Gastrocnemius medialis (tissue), 4 donors: ENCODE data around the gene CNTN4. TPM values are rescaled to one million over a fixed set of nuclear protein-coding genes. Genes with fewer than 3 reads are reported as not detected.

Experiments used
- ATAC-seq, 2 donors: fragments of 150-250 bp; one replicate each; pipeline ENCODE4 v1.9.1; 2016
- DNase-seq, 2 donors: peaks; one replicate each; pipeline ENCODE4 v3.0.0-alpha.2; 2019
- H3K27ac ChIP-seq, 4 donors: fragments of 200-600 bp; sonication (generic); 1 replicate in 1 of 4; 2 replicates in 3 of 4; pipeline ENCODE4 v1.5.1; 2016 to 2018; ENCODE audit warnings: mild to moderate bottlenecking in 2 of 4, moderate library complexity in 1 of 4
- H3K27me3 ChIP-seq, 3 donors: fragments of 200-600 bp; sonication (generic) in 2 of 3; 1 replicate in 1 of 3; 2 replicates in 2 of 3; pipeline versions ENCODE4 v1.5.1 to v1.6.0; 2016 to 2019; ENCODE audit warnings: mild to moderate bottlenecking in 1 of 3, moderate library complexity in 1 of 3
- H3K36me3 ChIP-seq, 2 donors: fragments of 200-600 bp; sonication (generic) in 1 of 2; one replicate each; pipeline ENCODE4 v1.5.1; 2017 to 2018
- H3K4me1 ChIP-seq, 2 donors: fragments of 200-600 bp; sonication (generic) in 1 of 2; one replicate each; pipeline ENCODE4 v1.5.1; 2016 to 2017; ENCODE audit warnings: mild to moderate bottlenecking in 2 of 2
- H3K4me3 ChIP-seq, 4 donors: fragments of 200-600 bp; sonication (generic) in 3 of 4; 1 replicate in 1 of 4; 2 replicates in 3 of 4; pipeline ENCODE4 v1.5.1; 2016 to 2019; ENCODE audit warnings: mild to moderate bottlenecking in 2 of 4
- H3K9me3 ChIP-seq, 3 donors: fragments of 200-600 bp; sonication (generic) in 2 of 3; 1 replicate in 1 of 3; 2 replicates in 2 of 3; pipeline ENCODE4 v1.5.1; 2016 to 2019
- CTCF ChIP-seq, 5 experiments: fragments of 450-650 bp in 3 of 5; fragments of 200-600 bp in 2 of 5; sonication (generic) in 2 of 5; IDR thresholded peaks in 4 of 5; conservative IDR thresholded peaks in 1 of 5; 1 replicate in 4 of 5; 2 replicates in 1 of 5; pipeline ENCODE4 v1.5.1; 2016 to 2019; ENCODE audit warnings: antibody characterized with exemption in 5 of 5, mild to moderate bottlenecking in 3 of 5, moderate library complexity in 3 of 5
- POLR2A ChIP-seq, 2 donors: fragments of 450-650 bp; IDR thresholded peaks; one replicate each; pipeline ENCODE4 v1.6.1; 2017; ENCODE audit warnings: antibody characterized with exemption in 2 of 2, mild to moderate bottlenecking in 2 of 2, moderate library complexity in 2 of 2
- in situ Hi-C, 4 donors: fragments of 200-750 bp; cut with MboI; loops; one replicate each; pipeline versions ENCODE4 v1.15.0 to v1.8.0; 2017; ENCODE audit warnings: low sequenced_read_pairs in 4 of 4
- intact Hi-C: fragments of 100-400 bp; cut with DNase I; formaldehyde crosslinking; loops from one replicate; pipeline ENCODE4 v1.15.1; 2023; ENCODE audit warnings: low total_unique reads
- total RNA-seq, 4 donors: library from RNA; depleted of rRNA; stranded (reverse); fragments of >200 nt; gene quantifications; one replicate each; pipeline versions ENCODE4 v1.1.0 to v1.2.3, GENCODE V29; 2016

Gene CNTN4
- total RNA-seq, 4 donors from 2014 or later = 0.51 to 1.9 (median 1.4) TPM

GRCh38 chr3:2506776-2507175 lies 408.1 kb downstream of the CNTN4 start:
- in situ Hi-C loops (no loop called here), intact Hi-C loops (no loop called here)
- ATAC-seq = no peak
- Histone ChIP-seq H3K27me3 (no peaks in the 10 kb centered on the region), H3K27ac (no peak overlapping the region), H3K36me3 (no peaks in the 10 kb centered on the region), H3K4me3 (no peak overlapping the region), H3K9me3 (no peaks in the 10 kb centered on the region), H3K4me1 (no peaks in the 10 kb centered on the region)
- no peak for TF ChIP-seq POLR2A (IDR thresholded peaks at IDR 0.05)
- TF ChIP-seq CTCF (IDR thresholded peaks at IDR 0.05 in 4 of 5, conservative IDR thresholded peaks at IDR 0.05 in 1 of 5) = no peak
- DNase-seq = no peak

GRCh38 chr3:2510591-2511145 lies 412.0 kb downstream of the CNTN4 start:
- Histone ChIP-seq H3K4me3 (no peak overlapping the region), H3K27me3 (no peaks in the 10 kb centered on the region), H3K27ac (no peak overlapping the region), H3K4me1 (no peaks in the 10 kb centered on the region), H3K36me3 (no peaks in the 10 kb centered on the region), H3K9me3 (no peaks in the 10 kb centered on the region)
- TF ChIP-seq CTCF (IDR thresholded peaks at IDR 0.05 in 4 of 5, conservative IDR thresholded peaks at IDR 0.05 in 1 of 5) (no peak), POLR2A (IDR thresholded peaks at IDR 0.05) (no peak)
- intact Hi-C loops = no loop called here
- in situ Hi-C loops = no loop called here
- ATAC-seq = no peak
- no peak for DNase-seq

- Histone ChIP-seq H3K4me1 (no peaks in the 10 kb centered on the region), H3K4me3 (no peak overlapping the region), H3K36me3 (no peaks in the 10 kb centered on the region), H3K27me3 (no peaks in the 10 kb centered on the region), H3K27ac (no peak overlapping the region), H3K9me3 (no peaks in the 10 kb centered on the region)
- intact Hi-C loops = no loop called here
- no peak for DNase-seq
- ATAC-seq = no peak
- TF ChIP-seq POLR2A (IDR thresholded peaks at IDR 0.05) (no peak), CTCF (IDR thresholded peaks at IDR 0.05 in 4 of 5, conservative IDR thresholded peaks at IDR 0.05 in 1 of 5) (no peak)
- in situ Hi-C loops = no loop called here
Measured at GRCh38 chr3:2511356-2511755, 412.7 kb downstream of the CNTN4 start.

GRCh38 chr3:2512881-2513280 lies 414.2 kb downstream of the CNTN4 start:
- H3K9me3 ChIP-seq = no peaks in the 10 kb centered on the region
- H3K4me3 ChIP-seq = no peak overlapping the region
- no peak for DNase-seq
- no peaks in the 10 kb centered on the region for H3K4me1 ChIP-seq
- TF ChIP-seq CTCF (IDR thresholded peaks at IDR 0.05 in 4 of 5, conservative IDR thresholded peaks at IDR 0.05 in 1 of 5) (no peak), POLR2A (IDR thresholded peaks at IDR 0.05) (no peak)
- no peaks in the 10 kb centered on the region for H3K27me3 ChIP-seq
- in situ Hi-C loops = no loop called here
- H3K36me3 ChIP-seq = no peaks in the 10 kb centered on the region
- intact Hi-C loops = no loop called here
- H3K27ac ChIP-seq = no peak overlapping the region
- ATAC-seq = no peak

GRCh38 chr3:2513986-2514385 lies 415.3 kb downstream of the CNTN4 start:
- Histone ChIP-seq H3K4me3 (no peak overlapping the region), H3K9me3 (no peaks in the 10 kb centered on the region), H3K27ac (no peak overlapping the region), H3K36me3 (no peaks in the 10 kb centered on the region), H3K4me1 (no peaks in the 10 kb centered on the region), H3K27me3 (no peaks in the 10 kb centered on the region)
- intact Hi-C loops = no loop called here
- in situ Hi-C loops = no loop called here
- no peak for ATAC-seq
- TF ChIP-seq CTCF (IDR thresholded peaks at IDR 0.05 in 4 of 5, conservative IDR thresholded peaks at IDR 0.05 in 1 of 5) = no peak
- no peak for TF ChIP-seq POLR2A (IDR thresholded peaks at IDR 0.05)
- DNase-seq = no peak
